ENCODE measurements around the gene COL27A1. TPM values are rescaled to one million over a fixed set of nuclear protein-coding genes. Genes with fewer than 3 reads are reported as not detected.

COL27A1 gene
- total and polyA plus RNA-seq, 2 donors (not counting 1 experiment from before 2014, with no cell fraction given) = 0.16 to 0.27 TPM

DNA sequence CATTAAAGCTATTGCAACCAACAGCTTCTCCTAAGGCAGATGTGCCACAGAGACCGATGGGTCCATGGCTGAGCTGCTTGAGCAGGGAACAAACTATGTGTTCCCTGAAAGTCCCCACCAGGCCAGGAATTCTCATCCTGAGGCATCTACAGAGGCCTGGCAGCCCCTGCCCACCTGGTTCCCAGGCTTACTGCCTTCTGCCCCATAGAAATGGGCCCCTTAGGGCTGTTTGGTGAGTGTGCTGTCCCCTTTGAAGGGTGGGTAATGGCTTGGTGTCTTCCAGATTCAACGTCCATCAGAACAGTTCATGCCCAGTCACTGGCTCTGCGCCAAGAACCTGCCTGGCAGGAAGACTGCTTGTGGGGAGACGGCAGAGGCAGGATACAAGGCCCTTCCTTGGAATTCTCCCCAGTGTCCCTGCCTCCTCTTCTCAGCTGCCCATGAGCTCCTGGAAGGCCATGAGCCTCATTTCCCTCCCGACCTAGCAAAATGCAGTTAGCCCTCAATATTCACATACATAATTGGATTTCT is 3.8 kb upstream of the COL27A1 start:
- Histone ChIP-seq H3K36me3 (replicated peaks in 1 of 2; ENCODE audit: control extremely low read depth in 1 of 2, control insufficient read depth in 1 of 2, extremely low read depth in 1 of 2, insufficient read depth in 2 of 2, low read length in 1 of 2) (no peaks in the 10 kb centered on the region), H2AFZ (ENCODE audit: insufficient read depth, low read depth, low read length, poor library complexity, severe bottlenecking) (no peak overlapping the region), H3K4me2 (replicated peaks; ENCODE audit: low read depth, low read length, poor library complexity, severe bottlenecking) (no peak overlapping the region), H3K4me1 (ENCODE audit: control insufficient read depth in 2 of 2, insufficient read depth in 2 of 2, low read length in 2 of 2) (peaks cover 20 to 21% of the 10 kb centered on the region in 2 donors), H3K9me3 (ENCODE audit: control extremely low read depth in 1 of 3, control insufficient read depth in 2 of 3, insufficient read depth in 1 of 3, low read length in 2 of 3) (peaks cover 0 to 8% (median 0%) of the 10 kb centered on the region in 3 donors), H3K4me3 (ENCODE audit: control extremely low read depth in 1 of 5, extremely low read depth in 1 of 5, insufficient read depth in 1 of 5, low read depth in 2 of 5, low read length in 4 of 5) (no peak overlapping the region), H4K20me1 (ENCODE audit: control insufficient read depth, insufficient read depth, low read length, poor library complexity, severe bottlenecking) (no peaks in the 10 kb centered on the region), H3K27me3 (replicated peaks in 1 of 4; ENCODE audit: control extremely low read depth in 1 of 4, control insufficient read depth in 3 of 4, insufficient read depth in 4 of 4, low read length in 3 of 4) (peaks cover 0 to 60% (median 22%) of the 10 kb centered on the region in 4 experiments), H3K9ac (ENCODE audit: low read length) (no peak overlapping the region), H3K27ac (ENCODE audit: low read length in 2 of 2) (no peak overlapping the region), H3K79me2 (ENCODE audit: control insufficient read depth, insufficient read depth, low read length) (no peaks in the 10 kb centered on the region)
- no peak overlapping the region for H3K27ac Mint-ChIP-seq
- H3K9me3 Mint-ChIP-seq (ENCODE audit: insufficient read depth) = no peaks in the 10 kb centered on the region
- WGBS (ENCODE audit: insufficient coverage) = 84% methylated on average over 5 of the region's 5 CpGs
- ChIA-PET POLR2A (no interaction called here), CTCF (no interaction called here)
- intact Hi-C loops (cut with micrococcal nuclease) = no loop called here
- H3K27me3 Mint-ChIP-seq = peaks cover 65% of the 10 kb centered on the region
- peaks cover 17% of the 10 kb centered on the region for H3K4me1 Mint-ChIP-seq
- TF ChIP-seq, protein P1, sequence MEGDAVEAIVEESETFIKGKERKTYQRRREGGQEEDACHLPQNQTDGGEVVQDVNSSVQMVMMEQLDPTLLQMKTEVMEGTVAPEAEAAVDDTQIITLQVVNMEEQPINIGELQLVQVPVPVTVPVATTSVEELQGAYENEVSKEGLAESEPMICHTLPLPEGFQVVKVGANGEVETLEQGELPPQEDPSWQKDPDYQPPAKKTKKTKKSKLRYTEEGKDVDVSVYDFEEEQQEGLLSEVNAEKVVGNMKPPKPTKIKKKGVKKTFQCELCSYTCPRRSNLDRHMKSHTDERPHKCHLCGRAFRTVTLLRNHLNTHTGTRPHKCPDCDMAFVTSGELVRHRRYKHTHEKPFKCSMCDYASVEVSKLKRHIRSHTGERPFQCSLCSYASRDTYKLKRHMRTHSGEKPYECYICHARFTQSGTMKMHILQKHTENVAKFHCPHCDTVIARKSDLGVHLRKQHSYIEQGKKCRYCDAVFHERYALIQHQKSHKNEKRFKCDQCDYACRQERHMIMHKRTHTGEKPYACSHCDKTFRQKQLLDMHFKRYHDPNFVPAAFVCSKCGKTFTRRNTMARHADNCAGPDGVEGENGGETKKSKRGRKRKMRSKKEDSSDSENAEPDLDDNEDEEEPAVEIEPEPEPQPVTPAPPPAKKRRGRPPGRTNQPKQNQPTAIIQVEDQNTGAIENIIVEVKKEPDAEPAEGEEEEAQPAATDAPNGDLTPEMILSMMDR (IDR thresholded peaks at IDR 0.05) = no peak
- no peak for TF ChIP-seq EZH2 (IDR thresholded peaks at IDR 0.05; ENCODE audit: borderline replicate concordance, insufficient read depth, low read depth, low read length, poor library complexity, severe bottlenecking)
- no peak overlapping the region for H3K4me3 Mint-ChIP-seq
- ATAC-seq (ENCODE audit: low read depth) (no peak), DNase-seq (no peak)

DNA sequence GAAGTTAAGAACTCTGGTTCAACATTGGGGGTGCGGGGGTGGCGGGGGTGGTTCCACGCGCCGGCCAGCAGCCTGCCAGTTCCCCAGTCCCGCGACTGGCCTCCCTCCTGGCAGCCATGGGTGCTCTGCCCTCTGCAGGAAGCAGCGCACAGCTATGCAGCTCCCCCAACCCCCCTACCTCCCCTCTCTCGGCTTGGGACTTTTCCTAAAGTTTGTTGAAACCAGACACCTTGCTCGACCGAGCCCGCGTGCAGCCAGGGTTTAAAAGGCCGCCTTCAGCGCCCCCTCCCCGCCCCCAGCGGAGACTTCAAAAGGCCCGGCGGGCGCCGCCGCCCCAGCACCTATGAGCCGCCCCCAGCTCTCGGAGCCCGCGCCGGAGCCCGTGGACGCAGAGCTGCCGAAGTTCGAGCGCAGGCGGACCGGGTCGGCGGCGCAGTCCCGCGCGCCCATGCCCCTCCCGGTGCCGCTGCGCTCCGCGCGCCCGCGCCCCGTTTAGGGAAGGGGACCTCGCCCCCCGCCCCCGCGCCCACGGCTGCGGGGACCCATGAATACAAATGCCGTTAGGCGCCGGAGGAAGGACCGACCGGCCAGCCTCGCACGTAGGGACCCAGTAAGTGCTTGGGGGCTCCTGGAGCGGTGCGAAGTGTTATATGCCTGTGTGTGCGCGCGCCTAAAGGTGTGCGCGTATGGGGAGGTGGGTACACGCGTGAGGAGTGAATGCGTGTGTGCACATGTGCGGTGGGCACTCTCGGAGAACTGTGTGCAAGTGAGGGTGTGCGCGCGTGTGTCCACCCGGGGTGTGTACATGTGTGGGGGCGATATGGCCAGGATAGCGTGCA is 1.4 kb upstream of the COL27A1 start:
- WGBS (ENCODE audit: insufficient coverage) = 4% methylated on average over 80 of the region's 80 CpGs
- H3K4me3 ChIP-seq (ENCODE audit: control extremely low read depth in 1 of 5, extremely low read depth in 1 of 5, insufficient read depth in 1 of 5, low read depth in 2 of 5, low read length in 4 of 5) = no peak overlapping the region
- Mint-ChIP-seq H3K27ac (no peak overlapping the region), H3K4me1 (peaks cover 21% of the 10 kb centered on the region), H3K9me3 (ENCODE audit: insufficient read depth) (no peaks in the 10 kb centered on the region), H3K4me3 (peak overlapping the region; percentile 71), H3K27me3 (peaks cover 62% of the 10 kb centered on the region)
- ChIA-PET CTCF (interaction anchor here (1.1 to 1.5 kb wide), 4 partner anchors 10 to 139 kb away, joined by 3 to 9 read pairs (median 4); no protein-coding TSS in a partner anchor), POLR2A (no interaction called here)
- no peak overlapping the region for H3K27ac ChIP-seq (ENCODE audit: low read length in 2 of 2)
- H3K9ac ChIP-seq (ENCODE audit: low read length) = no peak overlapping the region
- H4K20me1 ChIP-seq (ENCODE audit: control insufficient read depth, insufficient read depth, low read length, poor library complexity, severe bottlenecking) = no peaks in the 10 kb centered on the region
- no peaks in the 10 kb centered on the region for H3K79me2 ChIP-seq (ENCODE audit: control insufficient read depth, insufficient read depth, low read length)
- peaks cover 0 to 57% (median 23%) of the 10 kb centered on the region in 4 experiments for H3K27me3 ChIP-seq (replicated peaks in 1 of 4; ENCODE audit: control extremely low read depth in 1 of 4, control insufficient read depth in 3 of 4, insufficient read depth in 4 of 4, low read length in 3 of 4)
- ATAC-seq (ENCODE audit: low read depth) = no peak
- peaks cover 0 to 13% (median 0%) of the 10 kb centered on the region in 3 donors for H3K9me3 ChIP-seq (ENCODE audit: control extremely low read depth in 1 of 3, control insufficient read depth in 2 of 3, insufficient read depth in 1 of 3, low read length in 2 of 3)
- H3K36me3 ChIP-seq (replicated peaks in 1 of 2; ENCODE audit: control extremely low read depth in 1 of 2, control insufficient read depth in 1 of 2, extremely low read depth in 1 of 2, insufficient read depth in 2 of 2, low read length in 1 of 2) = no peaks in the 10 kb centered on the region
- peak overlapping the region; percentile 93 for H3K4me2 ChIP-seq (replicated peaks; ENCODE audit: low read depth, low read length, poor library complexity, severe bottlenecking)
- H2AFZ ChIP-seq (ENCODE audit: insufficient read depth, low read depth, low read length, poor library complexity, severe bottlenecking) = no peak overlapping the region
- DNase-seq = peak; percentile 19
- TF ChIP-seq EZH2 (IDR thresholded peaks at IDR 0.05; ENCODE audit: borderline replicate concordance, insufficient read depth, low read depth, low read length, poor library complexity, severe bottlenecking) = no peak
- TF ChIP-seq, protein P1 (IDR thresholded peaks at IDR 0.05) = no peak
- H3K4me1 ChIP-seq (ENCODE audit: control insufficient read depth in 2 of 2, insufficient read depth in 2 of 2, low read length in 2 of 2) = peaks cover 21% of the 10 kb centered on the region in 2 donors
- intact Hi-C loops (cut with micrococcal nuclease) = no loop called here
